SK-N-SH treated with all-trans-retinoic acid at 6 μM for 48 hours (cell line): ENCODE data around the gene BCKDHB.

Experiments
- ATAC-seq: fragments of 200-7000 bp; cut with Tn5 transposase; 3 replicates; pipeline ENCODE4 v1.9.1; 2020; ENCODE audit warnings: mild to moderate bottlenecking, moderate library complexity
- ARNTL ChIP-seq: fragments of 450-650 bp; formaldehyde crosslinking; IDR thresholded peaks from 2 replicates; pipeline ENCODE4 v1.5.0; 2020; ENCODE audit warnings: low read depth, mild to moderate bottlenecking, moderate library complexity, borderline replicate concordance
- BACH2 ChIP-seq: fragments of 250-450 bp; sonication (Bioruptor Pico); IDR thresholded peaks from 2 replicates; pipeline ENCODE4 v1.9.0; 2021; ENCODE audit warnings: mild to moderate bottlenecking, borderline replicate concordance
- CSDC2 ChIP-seq: fragments of 250-450 bp; sonication (Bioruptor Pico); IDR thresholded peaks from 2 replicates; pipeline ENCODE4 v1.5.0; 2020; ENCODE audit warnings: mild to moderate bottlenecking, moderate library complexity
- ESRRG ChIP-seq: fragments of 250-450 bp; sonication (Bioruptor Pico); IDR thresholded peaks from 2 replicates; pipeline ENCODE4 v1.6.1; 2021; ENCODE audit warnings: mild to moderate bottlenecking
- GLIS3 ChIP-seq: fragments of 250-450 bp; sonication (Bioruptor Pico); IDR thresholded peaks from 2 replicates; pipeline ENCODE4 v1.5.0; 2020; ENCODE audit warnings: mild to moderate bottlenecking, moderate library complexity
- ISL1 ChIP-seq: fragments of 250-450 bp; sonication (Bioruptor Pico); IDR thresholded peaks from 2 replicates; pipeline ENCODE4 v2.1.2; 2022; ENCODE audit warnings: mild to moderate bottlenecking, moderate library complexity
- OSR1 ChIP-seq: fragments of 250-450 bp; sonication (Bioruptor Pico); IDR thresholded peaks from 2 replicates; pipeline ENCODE4 v1.8.0; 2022; ENCODE audit warnings: moderate library complexity, mild to moderate bottlenecking, inconsistent platforms
- PPARA ChIP-seq: fragments of 250-450 bp; sonication (Bioruptor Pico); IDR thresholded peaks from 2 replicates; pipeline ENCODE4 v1.5.0; 2020; ENCODE audit warnings: mild to moderate bottlenecking, borderline replicate concordance
- RARB ChIP-seq: fragments of 250-450 bp; sonication (Bioruptor Pico); IDR thresholded peaks from 2 replicates; pipeline ENCODE4 v1.8.0; 2021; ENCODE audit warnings: mild to moderate bottlenecking, moderate library complexity
- SNAI2 ChIP-seq: fragments of 250-450 bp; sonication (Bioruptor Pico); IDR thresholded peaks from 2 replicates; pipeline ENCODE4 v1.5.0; 2020; ENCODE audit warnings: mild to moderate bottlenecking, moderate library complexity
- TCF4 ChIP-seq: fragments of 250-450 bp; sonication (Bioruptor Pico); IDR thresholded peaks from 2 replicates; pipeline ENCODE4 v1.8.0; 2021; ENCODE audit warnings: mild to moderate bottlenecking, moderate library complexity, borderline replicate concordance
- TOX ChIP-seq: fragments of 250-450 bp; sonication (Bioruptor Pico); IDR thresholded peaks from 2 replicates; pipeline ENCODE4 v1.8.0; 2021; ENCODE audit warnings: mild to moderate bottlenecking, moderate library complexity, borderline replicate concordance
- ZC3H10 ChIP-seq: fragments of 250-450 bp; sonication (Bioruptor Pico); IDR thresholded peaks from 2 replicates; pipeline ENCODE4 v1.5.1; 2021; ENCODE audit warnings: mild to moderate bottlenecking, moderate library complexity
- ZFP3 ChIP-seq: fragments of 250-450 bp; sonication (Bioruptor Pico); IDR thresholded peaks from 2 replicates; pipeline ENCODE4 v1.5.0; 2020; ENCODE audit warnings: mild to moderate bottlenecking, moderate library complexity
- ZFP30 ChIP-seq: fragments of 450-650 bp; formaldehyde crosslinking; IDR thresholded peaks from 2 replicates; pipeline ENCODE4 v1.5.0; 2022; ENCODE audit warnings: mild to moderate bottlenecking, moderate library complexity
- ZNF565 ChIP-seq: fragments of 450-650 bp; formaldehyde crosslinking; conservative IDR thresholded peaks from 2 replicates; pipeline ENCODE4 v1.5.0; 2020; ENCODE audit warnings: low read depth, mild to moderate bottlenecking, moderate library complexity
- ZNF70 ChIP-seq: fragments of 450-650 bp; formaldehyde crosslinking; IDR thresholded peaks from 2 replicates; pipeline ENCODE4 v1.5.0; 2020; ENCODE audit warnings: mild to moderate bottlenecking, moderate library complexity
- ZNF8 ChIP-seq: fragments of 450-650 bp; formaldehyde crosslinking; IDR thresholded peaks from 2 replicates; pipeline ENCODE4 v1.5.0; 2020; ENCODE audit warnings: mild to moderate bottlenecking, moderate library complexity
- TF ChIP-seq, protein P1 (sequence below): fragments of 250-450 bp; sonication (Bioruptor Pico); IDR thresholded peaks from 2 replicates; pipeline ENCODE4 v1.8.0; 2020; ENCODE audit warnings: mild to moderate bottlenecking, moderate library complexity, borderline replicate concordance
- TF ChIP-seq, protein P2 (sequence below): fragments of 250-450 bp; sonication (Bioruptor Pico); IDR thresholded peaks from 2 replicates; pipeline ENCODE4 v1.5.1; 2020; ENCODE audit warnings: low read depth, mild to moderate bottlenecking, moderate library complexity
- TF ChIP-seq, protein P3 (sequence below): fragments of 250-450 bp; sonication (Bioruptor Pico); IDR thresholded peaks from 2 replicates; pipeline ENCODE4 v1.5.1; 2021; ENCODE audit warnings: mild to moderate bottlenecking, moderate library complexity
- TF ChIP-seq, protein P4 (sequence below): fragments of 250-450 bp; sonication (Bioruptor Pico); IDR thresholded peaks from 2 replicates; pipeline ENCODE4 v1.5.0; 2020; ENCODE audit warnings: mild to moderate bottlenecking, moderate library complexity

The BCKDHB gene

DNA sequence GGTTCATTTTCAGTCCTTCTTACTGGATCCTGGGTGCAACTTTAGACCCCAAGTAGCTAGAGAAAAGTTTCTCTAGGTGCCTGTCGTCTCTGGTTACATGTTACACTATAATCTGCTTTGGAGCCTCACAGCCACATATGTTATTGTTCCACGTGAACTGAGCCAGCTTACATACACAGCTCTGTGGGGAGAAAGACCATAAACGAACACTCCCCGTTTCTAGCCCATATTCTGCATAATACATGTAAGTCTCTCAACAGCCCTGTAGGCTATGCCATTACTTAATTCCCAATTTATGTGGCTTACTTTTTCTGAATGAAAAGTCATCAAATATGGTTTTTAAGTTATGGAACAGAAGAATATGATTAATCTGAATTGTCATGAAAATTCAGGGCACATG, 233.8 kb downstream of the BCKDHB start (continued):
- TF ChIP-seq, protein P1, sequence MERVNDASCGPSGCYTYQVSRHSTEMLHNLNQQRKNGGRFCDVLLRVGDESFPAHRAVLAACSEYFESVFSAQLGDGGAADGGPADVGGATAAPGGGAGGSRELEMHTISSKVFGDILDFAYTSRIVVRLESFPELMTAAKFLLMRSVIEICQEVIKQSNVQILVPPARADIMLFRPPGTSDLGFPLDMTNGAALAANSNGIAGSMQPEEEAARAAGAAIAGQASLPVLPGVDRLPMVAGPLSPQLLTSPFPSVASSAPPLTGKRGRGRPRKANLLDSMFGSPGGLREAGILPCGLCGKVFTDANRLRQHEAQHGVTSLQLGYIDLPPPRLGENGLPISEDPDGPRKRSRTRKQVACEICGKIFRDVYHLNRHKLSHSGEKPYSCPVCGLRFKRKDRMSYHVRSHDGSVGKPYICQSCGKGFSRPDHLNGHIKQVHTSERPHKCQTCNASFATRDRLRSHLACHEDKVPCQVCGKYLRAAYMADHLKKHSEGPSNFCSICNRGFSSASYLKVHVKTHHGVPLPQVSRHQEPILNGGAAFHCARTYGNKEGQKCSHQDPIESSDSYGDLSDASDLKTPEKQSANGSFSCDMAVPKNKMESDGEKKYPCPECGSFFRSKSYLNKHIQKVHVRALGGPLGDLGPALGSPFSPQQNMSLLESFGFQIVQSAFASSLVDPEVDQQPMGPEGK (CRISPR knock-in tag) = no peak
- TF ChIP-seq RARB (CRISPR knock-in tag) = no peak
- TF ChIP-seq ZC3H10 = no peak
- TF ChIP-seq, all 23 proteins: peak for 0

DNA sequence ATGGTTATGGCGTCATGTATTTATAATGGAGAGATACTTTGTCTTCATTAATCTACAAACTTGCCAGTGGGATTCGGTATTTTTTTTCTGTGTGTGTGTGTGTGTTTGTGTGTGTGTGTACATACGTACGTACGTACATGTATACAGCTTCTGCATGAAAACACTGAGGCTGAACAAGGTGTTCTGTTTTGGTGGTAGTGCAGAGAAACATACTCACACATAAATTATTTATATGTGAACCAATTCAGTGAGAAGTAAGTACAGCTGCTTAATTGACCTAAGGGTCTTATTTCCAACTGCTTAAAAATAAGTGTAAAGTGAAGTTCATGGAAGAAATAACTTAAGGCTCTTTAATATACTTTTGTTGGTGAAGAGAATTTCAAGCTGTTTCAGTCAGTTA, 234.2 kb downstream of the BCKDHB start:
- ATAC-seq = no peak
- no peak for TF ChIP-seq BACH2 (CRISPR knock-in tag)
- TF ChIP-seq ZC3H10 = no peak

DNA sequence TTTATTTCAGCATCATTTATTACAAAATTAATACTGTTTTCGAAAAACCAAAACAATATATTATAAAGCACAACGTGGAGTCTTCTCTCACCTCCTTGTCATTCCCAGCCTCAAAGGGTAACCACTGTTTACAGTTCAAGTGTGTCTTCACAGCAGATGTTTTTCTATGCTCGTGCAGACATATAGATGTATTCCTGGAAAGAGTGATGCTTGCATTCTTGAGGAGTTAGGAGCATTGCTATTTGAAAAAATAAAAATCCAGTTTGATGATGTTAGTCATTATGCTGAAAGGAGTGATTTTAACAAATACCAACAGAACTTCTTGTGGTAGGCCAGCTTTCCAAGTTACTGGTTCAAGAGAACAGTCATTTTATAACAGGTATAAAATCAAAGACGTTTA, 234.9 kb downstream of the BCKDHB start:
- no peak for TF ChIP-seq RARB (CRISPR knock-in tag)
- no peak for ATAC-seq

GRCh38 chr6:80343511-80343910, 237.0 kb downstream of the BCKDHB start:
- TF ChIP-seq, protein P2, sequence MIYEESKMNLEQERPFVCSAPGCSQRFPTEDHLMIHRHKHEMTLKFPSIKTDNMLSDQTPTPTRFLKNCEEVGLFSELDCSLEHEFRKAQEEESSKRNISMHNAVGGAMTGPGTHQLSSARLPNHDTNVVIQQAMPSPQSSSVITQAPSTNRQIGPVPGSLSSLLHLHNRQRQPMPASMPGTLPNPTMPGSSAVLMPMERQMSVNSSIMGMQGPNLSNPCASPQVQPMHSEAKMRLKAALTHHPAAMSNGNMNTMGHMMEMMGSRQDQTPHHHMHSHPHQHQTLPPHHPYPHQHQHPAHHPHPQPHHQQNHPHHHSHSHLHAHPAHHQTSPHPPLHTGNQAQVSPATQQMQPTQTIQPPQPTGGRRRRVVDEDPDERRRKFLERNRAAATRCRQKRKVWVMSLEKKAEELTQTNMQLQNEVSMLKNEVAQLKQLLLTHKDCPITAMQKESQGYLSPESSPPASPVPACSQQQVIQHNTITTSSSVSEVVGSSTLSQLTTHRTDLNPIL = no peak
- TF ChIP-seq ZFP3 (CRISPR knock-in tag) (no peak), ISL1 (no peak)
- ATAC-seq = no peak; the same call in 2 of the 3 replicates

- no peak for ATAC-seq
- TF ChIP-seq PPARA (CRISPR knock-in tag) = no peak
- no peak for TF ChIP-seq TCF4
- no peak for TF ChIP-seq ZNF565 (CRISPR knock-in tag)
- TF ChIP-seq ISL1 = no peak
- TF ChIP-seq, protein P2 = no peak
- no peak for TF ChIP-seq ARNTL (CRISPR knock-in tag)
- no peak for TF ChIP-seq CSDC2
- TF ChIP-seq, protein P3, sequence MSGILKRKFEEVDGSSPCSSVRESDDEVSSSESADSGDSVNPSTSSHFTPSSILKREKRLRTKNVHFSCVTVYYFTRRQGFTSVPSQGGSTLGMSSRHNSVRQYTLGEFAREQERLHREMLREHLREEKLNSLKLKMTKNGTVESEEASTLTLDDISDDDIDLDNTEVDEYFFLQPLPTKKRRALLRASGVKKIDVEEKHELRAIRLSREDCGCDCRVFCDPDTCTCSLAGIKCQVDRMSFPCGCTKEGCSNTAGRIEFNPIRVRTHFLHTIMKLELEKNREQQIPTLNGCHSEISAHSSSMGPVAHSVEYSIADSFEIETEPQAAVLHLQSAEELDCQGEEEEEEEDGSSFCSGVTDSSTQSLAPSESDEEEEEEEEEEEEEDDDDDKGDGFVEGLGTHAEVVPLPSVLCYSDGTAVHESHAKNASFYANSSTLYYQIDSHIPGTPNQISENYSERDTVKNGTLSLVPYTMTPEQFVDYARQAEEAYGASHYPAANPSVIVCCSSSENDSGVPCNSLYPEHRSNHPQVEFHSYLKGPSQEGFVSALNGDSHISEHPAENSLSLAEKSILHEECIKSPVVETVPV (CRISPR knock-in tag) = no peak
- no peak for TF ChIP-seq SNAI2 (CRISPR knock-in tag)
- TF ChIP-seq ZNF70 (CRISPR knock-in tag) = no peak
- TF ChIP-seq RARB (CRISPR knock-in tag) = no peak
- no peak for TF ChIP-seq TOX
- no peak for TF ChIP-seq ZNF8 (CRISPR knock-in tag)
- TF ChIP-seq ESRRG (CRISPR knock-in tag) = no peak
- TF ChIP-seq, protein P4, sequence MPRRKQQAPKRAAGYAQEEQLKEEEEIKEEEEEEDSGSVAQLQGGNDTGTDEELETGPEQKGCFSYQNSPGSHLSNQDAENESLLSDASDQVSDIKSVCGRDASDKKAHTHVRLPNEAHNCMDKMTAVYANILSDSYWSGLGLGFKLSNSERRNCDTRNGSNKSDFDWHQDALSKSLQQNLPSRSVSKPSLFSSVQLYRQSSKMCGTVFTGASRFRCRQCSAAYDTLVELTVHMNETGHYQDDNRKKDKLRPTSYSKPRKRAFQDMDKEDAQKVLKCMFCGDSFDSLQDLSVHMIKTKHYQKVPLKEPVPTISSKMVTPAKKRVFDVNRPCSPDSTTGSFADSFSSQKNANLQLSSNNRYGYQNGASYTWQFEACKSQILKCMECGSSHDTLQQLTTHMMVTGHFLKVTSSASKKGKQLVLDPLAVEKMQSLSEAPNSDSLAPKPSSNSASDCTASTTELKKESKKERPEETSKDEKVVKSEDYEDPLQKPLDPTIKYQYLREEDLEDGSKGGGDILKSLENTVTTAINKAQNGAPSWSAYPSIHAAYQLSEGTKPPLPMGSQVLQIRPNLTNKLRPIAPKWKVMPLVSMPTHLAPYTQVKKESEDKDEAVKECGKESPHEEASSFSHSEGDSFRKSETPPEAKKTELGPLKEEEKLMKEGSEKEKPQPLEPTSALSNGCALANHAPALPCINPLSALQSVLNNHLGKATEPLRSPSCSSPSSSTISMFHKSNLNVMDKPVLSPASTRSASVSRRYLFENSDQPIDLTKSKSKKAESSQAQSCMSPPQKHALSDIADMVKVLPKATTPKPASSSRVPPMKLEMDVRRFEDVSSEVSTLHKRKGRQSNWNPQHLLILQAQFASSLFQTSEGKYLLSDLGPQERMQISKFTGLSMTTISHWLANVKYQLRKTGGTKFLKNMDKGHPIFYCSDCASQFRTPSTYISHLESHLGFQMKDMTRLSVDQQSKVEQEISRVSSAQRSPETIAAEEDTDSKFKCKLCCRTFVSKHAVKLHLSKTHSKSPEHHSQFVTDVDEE (CRISPR knock-in tag) = no peak
- TF ChIP-seq ZC3H10 = no peak
- no peak for TF ChIP-seq GLIS3 (CRISPR knock-in tag)
- no peak for TF ChIP-seq OSR1 (CRISPR knock-in tag)
- no peak for TF ChIP-seq ZFP30 (CRISPR knock-in tag)
Observed at GRCh38 chr6:80347101-80347500, 240.6 kb downstream of the BCKDHB start.
